K562 (cell line): ENCODE data around the gene MCRS1. TPM values are rescaled to one million over a fixed set of nuclear protein-coding genes. Genes with fewer than 3 reads are reported as not detected.

Source experiments
- ATAC-seq: fragments of 200-7000 bp; cut with Tn5 transposase; 3 replicates; pipeline ENCODE4 v1.9.1; 2020; ENCODE audit warnings: moderate library complexity
- BruUV-seq: library from RNA; stranded (reverse); fragments of 400-500 nt; replicated peaks from 2 replicates; lab custom pipeline; 2021; lab: Mats Ljungman, UMichigan
- CTCF ChIA-PET: fragments of 300-600 bp; formaldehyde crosslinking; extraction: SDS; loops from one replicate; lab custom pipeline; 2021; ENCODE audit warnings: low intra/inter-chr PET ratio; lab: Yijun Ruan, JAX
- POLR2A ChIA-PET: fragments of 300-600, 350-650 bp; sonication (Branson Sonifier 250); formaldehyde crosslinking; extraction: SDS; loops from one replicate; lab custom pipeline; 2021; ENCODE audit warnings: antibody characterized with exemption, inconsistent platforms; lab: Yijun Ruan, JAX
- DNase-seq, 4 experiments: peaks; one replicate each; pipeline versions ENCODE4 v3.0.0 to v3.0.0-alpha.2; 2011 to 2018; ENCODE audit warnings: low spot score in 3 of 4, mixed read lengths in 3 of 4; ENCODE audit errors: extremely low read depth in 1 of 4
- FAIRE-seq: peaks from 2 replicates; lab custom pipeline; 2011; peaks lifted over from hg19 to GRCh38; lab: Jason Lieb, UNC
- H2AFZ ChIP-seq: 2 replicates; pipeline ENCODE4 v1.6.0; 2011; ENCODE audit warnings: low read depth, low read length, control low read depth, inconsistent platforms
- H3K27ac ChIP-seq: fragments of 200-600 bp; 3 replicates; pipeline ENCODE4 v1.8.0; 2011; ENCODE audit warnings: low read depth, mild to moderate bottlenecking, control low read depth, inconsistent platforms, low read length, moderate library complexity, mixed read lengths; ENCODE audit errors: extremely low read depth
- H3K27me3 ChIP-seq, 2 experiments: fragments of 300-600 bp in 1 of 2; 2 replicates in 1 of 2; 3 replicates in 1 of 2; pipeline versions ENCODE4 v1.6.0 to v1.8.0; 2011; ENCODE audit warnings: inconsistent platforms in 2 of 2, low read length in 2 of 2, mild to moderate bottlenecking in 1 of 2, mixed read lengths in 1 of 2, moderate library complexity in 1 of 2; ENCODE audit not compliant: control insufficient read depth in 2 of 2, insufficient read depth in 2 of 2
- H3K36me3 ChIP-seq: fragments of 300-600 bp; 3 replicates; pipeline ENCODE4 v1.8.0; 2011; ENCODE audit warnings: mild to moderate bottlenecking, low read length, inconsistent platforms; ENCODE audit not compliant: control insufficient read depth, insufficient read depth
- H3K4me1 ChIP-seq, 2 experiments: fragments of 200-600 bp in 1 of 2; replicated peaks in 1 of 2; 2 replicates in 1 of 2; 3 replicates in 1 of 2; pipeline versions ENCODE4 v1.5.1 to v1.8.0; 2011; ENCODE audit warnings: inconsistent platforms in 2 of 2, low read length in 2 of 2, mild to moderate bottlenecking in 1 of 2, mixed read lengths in 1 of 2, moderate library complexity in 1 of 2; ENCODE audit not compliant: control insufficient read depth in 2 of 2, insufficient read depth in 2 of 2
- H3K4me2 ChIP-seq: 2 replicates; pipeline ENCODE4 v1.6.1; 2011; ENCODE audit warnings: low read length, control low read depth, inconsistent platforms, mixed read lengths; ENCODE audit not compliant: insufficient read depth
- H3K4me3 ChIP-seq: fragments of 200-600 bp; sonication (generic), shearing (Covaris generic); 2 replicates; pipeline ENCODE4 v1.5.1; 2016; ENCODE audit warnings: control low read depth, inconsistent platforms
- H3K79me2 ChIP-seq: fragments of 200-600 bp; 3 replicates; pipeline ENCODE4 v1.8.0; 2011; ENCODE audit warnings: low read length, inconsistent platforms; ENCODE audit not compliant: control insufficient read depth, insufficient read depth
- H3K9ac ChIP-seq, 2 experiments: 2 replicates each; pipeline versions ENCODE4 v1.6.0 to v1.6.1; 2011; ENCODE audit warnings: low read depth in 2 of 2, low read length in 2 of 2, control low read depth in 1 of 2, inconsistent platforms in 1 of 2, mild to moderate bottlenecking in 1 of 2, mixed read lengths in 1 of 2; ENCODE audit not compliant: insufficient read depth in 1 of 2
- H3K9me1 ChIP-seq: one replicate; pipeline ENCODE4 v1.6.0; 2011; ENCODE audit warnings: inconsistent platforms, mild to moderate bottlenecking, low read length, moderate library complexity; ENCODE audit not compliant: control insufficient read depth, insufficient read depth
- H3K9me3 ChIP-seq: replicated peaks from 2 replicates; pipeline ENCODE4 v1.5.1; 2011; ENCODE audit warnings: low read depth, low read length, inconsistent platforms; ENCODE audit not compliant: control insufficient read depth, insufficient read depth
- H4K20me1 ChIP-seq: replicated peaks from 2 replicates; pipeline ENCODE4 v1.6.1; 2011; ENCODE audit warnings: low read length, inconsistent platforms, mixed read lengths; ENCODE audit not compliant: control insufficient read depth, insufficient read depth
- BCOR ChIP-seq: fragments of 450-650 bp; IDR thresholded peaks from 2 replicates; pipeline ENCODE4 v1.6.1; 2016
- BRCA1 ChIP-seq, 2 experiments: fragments of 450-650 bp in 1 of 2; sonication (generic) in 1 of 2; formaldehyde crosslinking in 1 of 2; IDR thresholded peaks; 2 replicates each; pipeline versions ENCODE4 v1.5.0 to v1.6.1; 2017 to 2020; ENCODE audit warnings: mild to moderate bottlenecking in 1 of 2, missing genetic modification reagents in 1 of 2
- CBX5 ChIP-seq: IDR thresholded peaks from 2 replicates; pipeline ENCODE4 v1.6.1; 2014; ENCODE audit warnings: low read depth, borderline replicate concordance
- DACH1 ChIP-seq: fragments of 450-650 bp; IDR thresholded peaks from 2 replicates; pipeline ENCODE4 v1.6.1; 2018; ENCODE audit not compliant: partially characterized antibody
- EP300 ChIP-seq: IDR thresholded peaks from 2 replicates; pipeline ENCODE4 v1.6.1; 2012; ENCODE audit warnings: low read length, improper control_type of control experiment
- MCM7 ChIP-seq, 2 experiments: fragments of 450-650 bp; IDR thresholded peaks; 2 replicates each; pipeline ENCODE4 v1.6.1; 2016 to 2018
- MTA1 ChIP-seq: fragments of 450-650 bp; IDR thresholded peaks from 2 replicates; pipeline ENCODE4 v1.6.1; 2017; ENCODE audit warnings: borderline replicate concordance
- NR2C2 ChIP-seq, 2 experiments: fragments of 200-800 bp in 1 of 2; sonication (Bioruptor generic) in 1 of 2; sonication (generic) in 1 of 2; formaldehyde crosslinking in 1 of 2; IDR thresholded peaks; 2 replicates each; pipeline versions ENCODE4 v1.6.1 to v1.8.0; 2016 to 2022; ENCODE audit warnings: mild to moderate bottlenecking in 1 of 2, missing compliant biosample characterization in 1 of 2, missing genetic modification characterization in 1 of 2, missing genetic modification reagents in 1 of 2
- STAT5B ChIP-seq: fragments of 250-450 bp; sonication (Bioruptor Pico); IDR thresholded peaks from 2 replicates; pipeline ENCODE4 v1.8.0; 2021; ENCODE audit warnings: mild to moderate bottlenecking, inconsistent platforms
- TARDBP ChIP-seq: fragments of 450-650 bp; IDR thresholded peaks from 2 replicates; pipeline ENCODE4 v1.6.1; 2016
- TCF7 ChIP-seq: sonication (generic); IDR thresholded peaks from 2 replicates; pipeline ENCODE4 v1.6.1; 2016; ENCODE audit warnings: antibody characterized with exemption, borderline replicate concordance
- TRIM28 ChIP-seq: fragments of 450-650 bp; IDR thresholded peaks from 2 replicates; pipeline ENCODE4 v1.6.1; 2017
- ZBTB11 ChIP-seq, 3 experiments: fragments of 200-800 bp in 1 of 3; fragments of 250-450 bp in 1 of 3; fragments of 450-650 bp in 1 of 3; sonication (Bioruptor Pico) in 1 of 3; sonication (Bioruptor generic) in 1 of 3; formaldehyde crosslinking in 1 of 3; IDR thresholded peaks; 2 replicates each; pipeline versions ENCODE4 v1.6.1 to v1.8.0; 2016 to 2022; ENCODE audit warnings: mild to moderate bottlenecking in 2 of 3, missing genetic modification characterization in 2 of 3, missing compliant biosample characterization in 1 of 3, moderate library complexity in 1 of 3
- ZNF551 ChIP-seq: fragments of 250-450 bp; sonication (Bioruptor Pico); IDR thresholded peaks from 2 replicates; pipeline ENCODE4 v1.5.0; 2021; ENCODE audit warnings: mild to moderate bottlenecking, moderate library complexity
- WGBS: fragments of 100-300 bp; shearing (Covaris generic); methylation state at CpG from one replicate; pipeline ENCODE4 v1.1.6; 2016; ENCODE audit warnings: low coverage, mixed read lengths; ENCODE audit not compliant: insufficient coverage; ENCODE audit errors: missing lambda C conversion rate; 5-methylcytosine and 5-hydroxymethylcytosine counted together
- in situ Hi-C: fragments of 300-500 bp; cut with MboI; formaldehyde crosslinking; loops from 4 replicates; pipeline ENCODE4 v1.15.0; 2018; ENCODE audit warnings: inconsistent platforms, mixed read lengths
- intact Hi-C: fragments of 100-400 bp; cut with micrococcal nuclease; formaldehyde crosslinking; loops from 2 replicates; pipeline ENCODE4 v1.14.2; 2022
- polyA plus RNA-seq, 8 experiments: library from polyadenylated mRNA; depleted of rRNA in 4 of 8; stranded (reverse) in 5 of 8; unstranded in 3 of 8; fragments of >200 nt; fragmentation: Nextera tagmentation in 2 of 8; fragmentation: Illumina TruSeq in 1 of 8; extraction: Ambion mirVana in 2 of 8; extraction: Trizol in 1 of 8; gene quantifications; 2 replicates each; pipeline versions ENCODE4 v1.2.1 to v1.2.3, GENCODE V29; 2011 to 2014; ENCODE audit warnings: inconsistent platforms in 1 of 8, missing spikeins in 1 of 8
- total RNA-seq, 7 experiments: library from RNA; depleted of rRNA in 6 of 7; stranded (reverse); fragments of >200 nt in 6 of 7; fragmentation: Illumina TruSeq in 2 of 7; extraction: Trizol in 2 of 7; gene quantifications; 2 replicates each; pipeline versions ENCODE4 v1.2.1 to v1.2.3, GENCODE V29; 2011 to 2021; ENCODE audit warnings: low replicate concordance in 1 of 7
- TF ChIP-seq, protein P1 (sequence below): fragments of 200-800 bp; sonication (Bioruptor generic); IDR thresholded peaks from 2 replicates; pipeline ENCODE4 v1.6.1; 2017; ENCODE audit warnings: missing genetic modification characterization, missing compliant biosample characterization

Gene MCRS1
- total and polyA plus RNA-seq, 9 of the 15 experiments (the other 6 are each of a cell fraction or from before 2014, with no cell fraction given) = 50.0 to 100 (median 73.2) TPM

GRCh38 chr12:49519574-49519936, 48.4 kb downstream of the MCRS1 start:
- Histone ChIP-seq H3K4me1 (no peaks in the 10 kb centered on the region), H3K4me3 (no peak overlapping the region), H3K9ac (no peak overlapping the region), H3K36me3 (peaks cover 13% of the 10 kb centered on the region; the same call in 2 of the 3 replicates), H3K27me3 (no peaks in the 10 kb centered on the region), H3K79me2 (no peaks in the 10 kb centered on the region), H3K9me1 (no peaks in the 10 kb centered on the region), H4K20me1 (no peaks in the 10 kb centered on the region), H3K27ac (no peak overlapping the region), H2AFZ (no peak overlapping the region), H3K9me3 (no peaks in the 10 kb centered on the region), H3K4me2 (no peak overlapping the region)
- FAIRE-seq = no peak
- no TSS peak for BruUV-seq
- intact Hi-C loops (no loop called here), in situ Hi-C loops (loop anchor here (5.0 kb wide), 1 partner anchor 157 kb away; no protein-coding TSS in a partner anchor)
- no peak for DNase-seq
- CTCF ChIA-PET = no interaction called here
- 75% methylated on average over 3 of the region's 5 CpGs for WGBS
- POLR2A ChIA-PET = no interaction called here
- no peak for ATAC-seq
- TF ChIP-seq STAT5B (CRISPR knock-in tag) (no peak), NR2C2 (CRISPR knock-in tag; IDR thresholded peaks at IDR 0.05) (no peak), NR2C2 (tag; IDR thresholded peaks at IDR 0.05) (no peak), TRIM28 (no peak), TCF7 (no peak), CBX5 (no peak), ZNF551 (CRISPR knock-in tag) (no peak), ZBTB11 (CRISPR knock-in tag; IDR thresholded peaks at IDR 0.05) (no peak), TARDBP (no peak), MTA1 (no peak), DACH1 (no peak), EP300 (no peak), MCM7 (IDR thresholded peaks at IDR 0.05) (no peak), BCOR (no peak), BRCA1 (IDR thresholded peaks at IDR 0.05) (no peak), BRCA1 (CRISPR knock-in tag; IDR thresholded peaks at IDR 0.05) (no peak)
- TF ChIP-seq, protein P1, sequence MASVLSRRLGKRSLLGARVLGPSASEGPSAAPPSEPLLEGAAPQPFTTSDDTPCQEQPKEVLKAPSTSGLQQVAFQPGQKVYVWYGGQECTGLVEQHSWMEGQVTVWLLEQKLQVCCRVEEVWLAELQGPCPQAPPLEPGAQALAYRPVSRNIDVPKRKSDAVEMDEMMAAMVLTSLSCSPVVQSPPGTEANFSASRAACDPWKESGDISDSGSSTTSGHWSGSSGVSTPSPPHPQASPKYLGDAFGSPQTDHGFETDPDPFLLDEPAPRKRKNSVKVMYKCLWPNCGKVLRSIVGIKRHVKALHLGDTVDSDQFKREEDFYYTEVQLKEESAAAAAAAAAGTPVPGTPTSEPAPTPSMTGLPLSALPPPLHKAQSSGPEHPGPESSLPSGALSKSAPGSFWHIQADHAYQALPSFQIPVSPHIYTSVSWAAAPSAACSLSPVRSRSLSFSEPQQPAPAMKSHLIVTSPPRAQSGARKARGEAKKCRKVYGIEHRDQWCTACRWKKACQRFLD = no peak
